Sciatic nerve (tissue), 2 donors: ENCODE measurements around the gene MTIF3. TPM values are rescaled to one million over a fixed set of nuclear protein-coding genes. Genes with fewer than 3 reads are reported as not detected.
"Not testable (repeated sequence)": the region's sequence is repeated elsewhere in the genome, so short reads cannot be mapped to it uniquely, and the experiment has no call there.

Experiments
- ATAC-seq: fragments of 200-7000 bp; cut with Tn5 transposase; one replicate; pipeline ENCODE4 v1.9.1; 2020; ENCODE audit warnings: mild to moderate bottlenecking, moderate library complexity
- DNase-seq: peaks from one replicate; pipeline ENCODE4 v3.0.0-alpha.2; 2020; ENCODE audit warnings: low spot score
- intact Hi-C: fragments of 100-400 bp; cut with DNase I; formaldehyde crosslinking; loops from one replicate; pipeline ENCODE4 v1.14.2; 2022
- total RNA-seq: library from RNA; stranded (reverse); fragmentation: NEBNext Ultra II Directional; extraction: Animal tissue kit (Norgen Biotek cat#: 25700); gene quantifications from one replicate; pipeline ENCODE4 v1.2.1, GENCODE V29; 2021
- donor health status: DM: no; HTN: no; CAD: no.
- donor health status: DM: no; HTN: no; CAD: no.

The MTIF3 gene
- total RNA-seq, 1 donor from 2014 or later = 45.5 TPM

DNA sequence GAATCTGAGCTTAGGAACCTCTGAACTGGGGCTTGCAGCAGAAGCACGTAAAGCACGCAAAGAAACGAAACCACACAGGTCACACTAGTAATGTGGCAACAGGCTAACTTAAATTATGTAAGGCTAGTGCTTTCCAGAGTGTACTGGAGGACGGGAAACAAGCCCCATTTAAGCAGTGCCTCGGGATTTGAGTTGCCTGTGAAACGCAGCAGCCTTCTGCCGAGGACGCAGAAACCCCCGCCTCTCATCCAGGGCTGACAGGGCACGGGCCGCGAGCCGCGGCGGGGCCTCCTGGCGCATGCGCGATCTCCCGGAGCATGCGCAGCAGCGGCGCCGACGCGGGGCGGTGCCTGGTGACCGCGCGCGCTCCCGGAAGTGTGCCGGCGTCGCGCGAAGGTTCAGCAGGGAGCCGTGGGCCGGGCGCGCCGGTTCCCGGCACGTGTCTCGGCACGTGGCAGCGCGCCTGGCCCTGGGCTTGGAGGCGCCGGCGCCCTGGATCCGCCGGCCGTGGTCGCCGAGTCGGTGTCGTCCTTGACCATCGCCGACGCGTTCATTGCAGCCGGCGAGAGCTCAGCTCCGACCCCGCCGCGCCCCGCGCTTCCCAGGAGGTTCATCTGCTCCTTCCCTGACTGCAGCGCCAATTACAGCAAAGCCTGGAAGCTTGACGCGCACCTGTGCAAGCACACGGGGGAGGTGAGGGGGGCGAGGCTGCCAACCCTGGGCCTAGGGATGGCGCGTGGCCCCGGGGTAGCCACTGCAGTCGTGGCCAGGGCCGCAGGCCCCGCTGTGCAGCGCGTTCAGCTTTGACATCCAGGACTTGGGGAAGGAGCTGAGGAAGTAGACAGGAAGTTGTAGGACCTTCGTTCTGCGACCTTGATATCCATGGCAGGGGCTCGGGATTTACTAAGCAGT, 25.9 kb downstream of the MTIF3 start, which contains the start of gene GTF3A:
Gene GTF3A (plus strand): TSS at position 374 of the 912 bp plus-strand sequence.
- peak; percentile 90 for DNase-seq
- peak; percentile 96 for ATAC-seq
- intact Hi-C loops = loop anchor here (5.0 kb wide), 1 partner anchor 637 kb away; no protein-coding TSS in a partner anchor

DNA sequence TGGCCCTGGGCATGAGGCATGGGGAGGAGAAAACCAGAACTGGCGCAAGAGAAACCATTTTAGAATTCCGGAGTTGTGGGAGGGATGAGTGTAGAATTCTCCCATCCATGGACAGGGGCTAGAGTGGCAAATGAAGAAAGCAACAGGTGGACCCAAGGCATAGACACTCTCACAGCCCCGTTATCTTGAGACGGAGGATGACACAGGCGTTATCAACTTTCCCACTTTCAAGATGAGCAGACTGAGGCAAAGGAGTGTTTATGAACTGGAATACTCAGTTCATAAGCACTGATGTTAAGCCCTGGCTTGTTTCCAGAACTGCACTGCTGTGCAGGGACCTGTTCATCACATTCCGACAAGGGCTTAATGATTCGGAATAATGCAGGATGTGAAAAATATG, 27.0 kb downstream of the MTIF3 start:
- DNase-seq (no peak), ATAC-seq (no peak)
- intact Hi-C loops = no loop called here

DNA sequence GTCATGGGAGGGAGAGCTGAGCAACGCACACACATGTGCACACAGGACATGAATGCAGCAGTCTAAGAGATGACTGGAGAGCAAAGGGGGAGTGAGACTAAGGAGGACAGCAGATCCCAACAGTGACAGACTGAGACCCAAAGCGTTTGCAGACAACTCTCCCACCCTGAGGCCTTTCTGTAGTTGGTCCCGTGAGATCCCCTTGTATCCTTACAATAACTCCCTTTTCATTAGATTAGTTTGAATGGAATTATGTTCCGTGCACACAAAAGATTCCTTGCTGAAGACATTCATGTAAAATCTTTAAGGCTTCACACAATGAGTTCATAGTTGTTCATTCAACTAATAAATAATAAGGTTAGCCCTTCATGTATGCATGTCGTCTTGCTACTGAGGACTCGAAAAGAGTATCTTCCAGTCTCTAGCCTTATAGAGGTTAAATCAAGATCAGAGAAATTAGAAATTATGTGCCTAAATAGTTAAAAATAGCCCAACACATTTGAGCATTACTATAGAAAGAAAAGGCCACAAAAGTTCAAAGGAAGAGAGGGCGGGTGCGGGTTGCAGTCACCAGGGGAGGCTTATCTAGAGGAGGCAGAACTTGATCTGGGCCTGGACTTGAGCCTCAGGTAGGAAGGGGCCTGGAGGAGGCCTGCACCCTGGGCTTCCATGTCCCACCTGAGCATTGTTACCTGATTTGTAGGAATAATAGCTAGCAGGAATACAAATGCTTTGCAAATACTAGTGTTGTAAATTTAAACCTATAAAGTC, 29.1 kb downstream of the MTIF3 start:
- intact Hi-C loops = no loop called here
- ATAC-seq (no peak), DNase-seq (no peak)

DNA sequence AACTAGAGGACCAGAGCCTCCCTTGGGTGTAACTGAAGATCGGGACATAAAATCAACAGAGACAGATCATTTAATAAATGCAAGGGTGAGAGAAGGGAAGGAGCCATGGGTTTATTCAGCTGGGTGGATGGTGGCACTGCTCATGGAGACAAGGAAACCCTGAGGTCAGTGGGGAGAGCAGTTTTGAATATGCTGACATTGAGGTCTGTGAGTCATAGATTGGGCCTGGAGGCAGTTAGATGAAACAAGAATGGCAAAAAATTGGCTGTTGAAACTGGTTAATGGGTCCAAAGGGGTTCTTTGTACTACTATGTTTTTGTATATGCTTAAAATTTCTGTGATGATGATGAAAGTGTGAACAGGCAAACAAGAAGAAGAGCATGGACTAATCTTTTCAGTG, 31.0 kb downstream of the MTIF3 start:
- DNase-seq = no peak
- no peak for ATAC-seq
- intact Hi-C loops = no loop called here

DNA sequence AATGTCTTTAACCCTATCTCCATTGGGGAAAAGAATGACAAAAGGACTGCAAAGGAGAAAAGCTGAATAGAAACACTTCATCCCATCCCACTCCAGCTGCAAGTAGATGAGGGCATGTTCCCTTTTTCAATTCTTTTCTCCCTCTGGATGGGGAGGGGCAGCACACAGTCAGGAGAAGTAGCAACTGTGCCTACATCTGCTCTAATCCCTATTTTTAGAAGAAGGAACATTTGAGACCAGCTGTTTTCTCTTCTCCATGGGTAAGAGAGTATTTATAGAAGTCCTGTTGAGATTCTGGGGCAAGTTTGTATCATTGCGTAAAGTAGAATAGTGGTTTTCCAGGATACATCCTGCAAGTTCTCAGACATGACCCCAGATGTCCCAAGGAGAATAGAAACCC, 35.2 kb downstream of the MTIF3 start:
- intact Hi-C loops = no loop called here
- ATAC-seq (peak; percentile 46), DNase-seq (no peak)

DNA sequence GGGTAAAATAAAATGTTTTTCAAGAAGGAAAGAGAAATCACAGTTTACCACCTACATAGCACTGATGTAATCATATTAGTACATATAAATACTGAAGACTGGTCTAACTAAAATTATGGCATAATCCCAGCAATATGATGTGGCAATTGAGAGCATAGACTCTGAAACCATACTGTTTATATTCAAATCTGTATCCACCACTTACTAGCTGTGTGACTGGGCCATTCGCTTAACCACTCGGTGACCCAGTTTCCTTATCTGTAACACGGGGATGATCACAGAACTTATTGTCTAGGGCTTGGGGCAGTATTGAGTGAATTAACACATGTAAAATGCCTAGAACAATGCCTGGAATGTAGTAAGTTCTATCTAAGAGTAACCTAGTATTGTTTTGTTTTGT, 39.0 kb downstream of the MTIF3 start:
- intact Hi-C loops = no loop called here
- ATAC-seq (no peak), DNase-seq (no peak)

DNA sequence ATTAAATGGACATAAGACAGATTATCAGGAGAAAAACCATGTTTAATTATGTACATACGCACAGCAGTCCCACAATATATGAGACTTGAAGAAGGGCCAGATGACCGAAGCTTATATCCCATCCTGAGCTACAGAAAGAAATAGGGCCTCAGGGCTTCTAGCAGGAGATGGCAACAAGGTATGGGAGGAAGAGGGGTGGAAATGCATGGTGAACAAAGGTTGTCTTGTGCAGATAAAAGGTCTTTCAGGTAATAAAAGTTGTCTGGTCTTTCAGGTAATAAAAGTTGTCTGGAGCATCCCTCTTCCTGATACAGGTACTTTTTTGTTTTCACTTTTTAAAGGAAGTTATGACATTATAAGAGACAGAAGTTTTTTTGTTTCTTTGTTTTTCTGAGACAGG, 41.4 kb downstream of the MTIF3 start:
- DNase-seq = no peak
- intact Hi-C loops = no loop called here
- ATAC-seq = no peak

DNA sequence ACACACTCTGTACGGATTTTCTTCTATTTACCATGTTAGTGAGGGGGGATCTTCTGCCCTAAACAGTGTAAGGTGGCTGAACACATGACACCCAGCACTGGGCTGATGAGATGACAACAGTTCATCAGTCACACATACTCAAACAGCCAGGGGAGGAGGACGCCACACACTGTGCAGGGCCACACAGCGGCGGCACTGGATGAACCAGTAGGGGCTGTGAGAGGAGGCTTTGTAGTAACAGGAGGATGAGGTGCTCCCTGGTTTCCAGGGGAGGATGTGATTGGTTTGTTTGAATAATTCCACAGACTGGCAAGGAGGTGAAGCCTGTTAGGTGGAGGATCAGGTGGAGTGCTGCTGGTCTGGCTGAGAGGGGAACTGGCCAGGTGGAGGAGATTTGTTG, 42.3 kb downstream of the MTIF3 start:
- DNase-seq = no peak
- intact Hi-C loops = no loop called here
- ATAC-seq = no peak

DNA sequence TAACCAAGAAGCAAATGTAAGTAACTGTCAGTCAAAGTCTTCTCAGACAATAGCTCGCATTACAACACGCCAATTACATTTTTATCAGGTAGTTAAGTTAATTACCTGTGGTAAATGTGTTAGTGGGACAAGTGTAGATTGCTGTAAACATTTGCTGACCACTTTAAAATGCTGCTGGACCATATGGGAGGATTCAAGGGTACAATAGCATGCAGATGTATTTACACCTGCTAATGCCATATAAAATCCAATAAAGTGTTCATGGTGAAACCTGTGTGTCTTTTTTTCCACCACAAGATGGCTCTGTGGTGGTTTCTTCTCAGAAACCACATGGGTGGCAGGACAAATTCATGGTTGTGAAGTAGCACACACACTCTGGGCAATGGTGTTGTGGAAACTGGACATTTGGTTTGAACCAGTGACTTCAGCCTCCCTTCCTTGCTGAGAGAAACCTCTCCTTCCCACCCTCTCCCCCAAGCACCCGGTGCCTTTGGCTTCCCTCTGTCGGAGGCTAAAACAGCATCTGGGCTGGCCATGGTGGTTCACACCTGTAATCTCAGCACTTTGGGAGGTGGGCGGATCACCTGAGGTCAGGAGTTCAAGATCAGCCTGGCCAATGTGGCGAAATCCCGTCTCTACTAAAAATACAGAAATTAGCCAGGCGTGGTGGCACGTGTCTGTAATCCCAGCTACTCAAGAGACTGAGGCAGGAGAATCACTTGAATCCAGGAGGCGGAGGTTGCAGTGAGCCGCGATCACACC, 44.0 kb downstream of the MTIF3 start:
- ATAC-seq (no peak), DNase-seq (no peak)
- intact Hi-C loops = no loop called here

DNA sequence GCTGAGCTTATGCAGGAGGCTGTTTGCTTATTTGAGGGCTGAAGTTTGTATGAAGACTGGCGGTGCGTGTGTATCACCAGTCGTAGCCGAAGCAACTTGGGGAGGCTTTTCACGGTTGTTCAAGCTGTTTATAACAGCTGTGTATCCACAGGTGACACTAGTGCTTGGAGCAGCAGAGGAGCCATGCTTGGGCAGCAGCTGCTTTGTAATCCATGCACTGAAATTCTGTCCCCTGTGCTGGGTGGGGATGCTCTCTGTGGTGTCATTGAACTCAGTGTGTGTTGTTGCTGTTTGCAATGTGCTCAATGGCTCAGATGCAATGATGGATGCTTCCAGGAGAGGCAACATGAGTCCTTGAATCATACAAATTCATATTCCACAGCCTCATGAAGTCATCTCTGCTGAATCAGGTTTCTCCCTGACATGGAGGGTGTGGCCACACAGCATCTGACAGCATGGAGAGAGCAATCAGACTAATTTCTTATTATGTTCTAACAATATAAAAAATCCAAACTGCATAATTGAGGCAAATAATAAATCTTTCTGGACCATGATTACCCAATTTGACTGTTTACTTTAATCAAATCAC, 44.7 kb downstream of the MTIF3 start:
- ATAC-seq = no peak
- DNase-seq = no peak
- intact Hi-C loops = no loop called here

DNA sequence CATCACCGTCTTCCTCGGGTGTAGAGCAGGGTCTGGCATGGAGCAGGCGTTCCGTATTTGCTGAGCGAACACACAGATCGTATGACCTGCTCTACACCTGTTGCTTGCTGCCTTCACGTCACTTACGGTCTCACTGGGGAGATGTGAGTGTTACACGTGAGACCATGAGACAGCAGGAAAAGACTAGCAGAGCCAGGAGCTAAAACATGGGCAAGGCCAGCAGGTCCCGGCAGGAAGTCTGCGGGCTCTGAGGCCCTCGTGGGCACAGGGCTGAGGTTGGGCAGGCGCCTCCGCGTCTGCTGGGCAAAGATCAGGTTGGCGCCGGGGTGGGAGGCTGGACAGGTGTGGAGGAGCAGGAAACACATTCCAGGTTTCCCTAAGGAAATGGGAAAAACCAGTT, 45.7 kb downstream of the MTIF3 start:
- ATAC-seq (no peak), DNase-seq (no peak)
- intact Hi-C loops = no loop called here

DNA sequence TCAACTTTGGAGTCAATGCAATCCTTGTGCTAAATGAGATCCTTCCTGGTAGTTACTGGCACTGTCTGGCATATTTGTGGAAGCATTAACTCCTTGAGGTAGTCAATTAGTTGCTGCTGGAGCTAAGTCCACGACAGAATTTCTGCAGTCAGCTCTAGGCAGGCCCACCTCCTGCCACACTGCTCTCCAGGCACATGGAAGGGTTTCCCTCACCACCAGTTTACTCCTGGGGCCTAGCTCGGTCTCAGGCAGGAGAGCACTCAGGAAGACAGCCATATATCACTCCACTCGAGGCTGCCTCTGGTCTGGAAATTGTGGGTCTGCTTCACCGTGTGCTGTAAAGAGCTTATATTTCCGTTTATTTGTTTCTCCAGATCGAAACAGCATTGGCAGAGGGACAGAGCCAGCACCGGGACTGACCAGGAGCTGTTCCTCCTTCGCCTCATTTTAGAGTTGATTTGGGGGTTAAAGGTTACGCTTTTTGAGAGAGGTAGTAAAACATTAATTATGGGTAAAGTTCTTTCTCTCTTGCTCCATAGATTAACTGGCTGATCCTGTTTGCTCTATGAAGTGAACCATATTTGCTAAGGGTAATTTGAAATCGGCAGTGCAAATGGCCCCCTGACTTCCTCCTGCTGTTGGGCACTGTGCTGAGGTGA, 46.5 kb downstream of the MTIF3 start:
- no peak for ATAC-seq
- intact Hi-C loops = no loop called here

DNA sequence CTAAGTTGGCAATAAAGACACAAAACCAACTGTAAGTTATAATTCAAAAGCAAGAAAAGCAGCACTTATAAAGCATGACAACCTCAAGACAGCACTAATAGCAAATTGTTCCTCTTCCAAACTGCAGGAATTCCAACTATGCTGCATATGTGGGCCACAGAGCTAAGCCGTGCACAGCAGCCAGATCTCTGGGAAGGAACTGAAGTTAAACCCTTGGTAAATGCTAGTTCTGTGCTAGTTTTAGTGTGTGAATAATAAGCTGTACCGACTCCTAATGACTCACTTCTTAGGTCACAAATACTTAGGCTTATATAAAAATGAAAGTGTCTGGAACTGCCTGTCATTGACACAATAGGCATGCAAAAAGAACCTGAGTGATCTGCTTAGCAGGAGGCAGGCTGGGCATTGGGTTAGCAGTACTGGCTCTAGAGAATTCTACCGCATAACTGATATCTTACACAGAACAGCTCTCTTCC, 47.1 kb downstream of the MTIF3 start:
- DNase-seq (no peak), ATAC-seq (peak; percentile 38)
- intact Hi-C loops = no loop called here

More for the DNA sequence above, 46.5 kb downstream of the MTIF3 start:
- no peak for DNase-seq

DNA sequence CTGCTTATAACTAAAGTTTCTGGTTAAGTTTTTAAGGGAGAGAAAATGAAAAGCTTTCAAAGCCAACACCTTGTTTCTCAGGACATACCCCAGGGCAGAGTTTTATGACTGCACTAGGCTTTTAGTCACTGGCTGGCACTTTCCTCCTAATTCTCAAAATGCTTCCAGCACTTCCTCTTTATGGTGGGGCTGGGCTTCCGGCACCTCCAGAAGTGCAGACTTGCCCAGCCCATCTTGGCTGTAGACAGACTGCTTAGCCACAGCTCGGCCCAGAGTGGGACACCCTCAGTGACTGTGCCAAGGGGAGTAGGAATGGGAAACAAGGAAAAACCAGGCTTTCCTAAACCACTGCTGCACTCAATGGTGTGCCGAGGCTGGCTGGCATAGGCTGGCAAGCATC, 49.2 kb downstream of the MTIF3 start:
- DNase-seq (peak; percentile 60), ATAC-seq (peak; percentile 56)
- intact Hi-C loops = no loop called here

DNA sequence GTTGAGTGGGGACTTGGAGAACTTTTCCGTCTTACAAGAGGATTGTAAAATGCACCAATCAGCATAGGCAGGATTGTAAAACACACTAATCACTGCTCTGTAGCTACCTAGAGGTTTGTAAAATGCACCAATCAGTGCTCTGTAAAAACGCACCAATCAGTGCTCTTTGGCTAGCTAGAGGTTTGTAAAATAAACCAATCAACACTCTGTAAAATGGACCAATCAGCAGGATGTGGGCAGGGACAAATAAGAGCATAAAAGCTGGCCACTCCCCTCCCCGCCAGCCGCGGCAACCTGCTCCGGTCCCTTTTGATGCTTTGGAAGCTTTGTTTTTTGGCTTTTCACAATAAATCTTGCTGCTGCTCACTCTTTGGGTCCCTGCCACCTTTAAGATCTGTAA, 50.0 kb downstream of the MTIF3 start:
- intact Hi-C loops, ATAC-seq, DNase-seq: not testable (repeated sequence)

DNA sequence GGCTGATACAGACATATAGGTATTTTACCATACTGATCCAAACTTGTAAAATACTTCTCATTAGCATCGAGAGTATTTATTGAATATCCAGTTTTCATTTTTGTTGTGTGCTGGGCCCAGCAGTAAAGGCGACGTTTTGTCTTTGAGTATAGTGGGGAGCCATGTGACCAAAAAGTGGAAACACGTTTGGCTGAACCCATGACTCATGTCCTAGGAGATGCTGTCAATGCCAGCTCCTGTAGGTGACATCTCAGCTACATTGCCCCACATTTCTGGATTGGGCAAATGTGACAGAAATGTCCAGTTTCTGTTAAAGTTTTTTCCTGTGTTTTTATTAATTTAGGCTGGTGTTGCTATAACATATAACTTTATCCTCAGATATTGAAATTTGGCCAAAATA, 52.0 kb downstream of the MTIF3 start:
- intact Hi-C loops = no loop called here
- no peak for DNase-seq
- no peak for ATAC-seq

DNA sequence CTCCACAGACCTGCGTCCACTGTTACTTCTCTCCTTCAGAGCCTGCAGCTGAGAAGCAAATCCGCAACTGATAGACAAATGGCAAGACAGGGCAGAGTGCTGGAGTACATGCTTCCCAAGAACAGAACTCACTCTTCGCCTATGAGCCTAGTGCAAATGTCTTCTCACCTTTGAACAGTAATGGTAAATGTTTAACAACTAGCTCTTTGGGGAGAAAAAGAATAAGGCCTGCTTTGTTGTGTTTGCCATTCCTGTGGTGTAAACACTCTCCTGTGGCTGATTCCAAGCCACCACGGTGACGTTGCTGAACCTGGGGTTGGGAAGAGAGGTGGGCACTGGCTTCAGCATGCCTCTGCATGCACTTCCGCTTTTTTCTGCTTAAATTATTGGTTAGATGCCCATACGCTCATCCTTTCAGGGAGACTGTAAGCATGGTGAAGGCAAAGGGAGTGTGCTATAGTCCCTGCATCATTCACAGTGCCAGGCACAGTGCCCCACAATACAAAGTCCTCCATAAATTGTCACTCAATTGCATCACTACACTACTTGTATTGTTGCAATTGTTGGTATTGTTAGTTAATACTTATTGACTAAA, 54.0 kb downstream of the MTIF3 start:
- DNase-seq (no peak), ATAC-seq (no peak)
- intact Hi-C loops = no loop called here

DNA sequence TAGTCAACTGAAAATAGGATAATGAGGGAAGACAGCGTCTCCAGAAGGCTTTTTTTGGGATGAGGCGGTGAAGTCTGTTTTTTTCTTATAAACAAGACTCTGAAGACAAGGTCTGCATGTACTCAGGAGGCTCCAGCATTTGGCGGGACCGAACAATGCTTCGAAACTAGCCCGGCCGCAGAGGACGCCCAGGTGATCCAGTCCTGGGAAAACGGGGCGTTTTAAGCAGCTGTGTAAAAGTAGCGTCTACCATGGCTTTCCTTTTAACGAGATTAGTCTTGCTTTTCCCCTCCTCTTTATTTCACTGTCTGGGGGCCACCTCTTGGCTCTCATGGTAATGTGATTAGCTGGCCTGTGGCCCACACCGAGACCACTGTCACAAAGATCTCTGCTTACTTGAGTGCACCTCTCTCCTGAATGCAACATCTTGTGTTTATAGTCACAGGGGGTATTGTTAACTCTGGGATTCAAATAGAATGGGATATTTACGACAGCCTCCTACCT, 55.3 kb downstream of the MTIF3 start:
- DNase-seq = no peak
- intact Hi-C loops = no loop called here
- ATAC-seq = no peak
